NCI-H1694 treated with DMSO at 0.1 percent for 48 hours (cell line): ENCODE data around the gene KCNK4.
A peak's percentile ranks its signal among the peaks of the same experiment; 100 is the strongest.

Source experiments
- DNase-seq: peaks from one replicate; lab custom pipeline; 2025; lab: John Stamatoyannopoulos, UW

KCNK4 gene

GRCh38 chr11:64324692-64325469, 33.8 kb downstream of the KCNK4 start:
- no peak for DNase-seq

DNA sequence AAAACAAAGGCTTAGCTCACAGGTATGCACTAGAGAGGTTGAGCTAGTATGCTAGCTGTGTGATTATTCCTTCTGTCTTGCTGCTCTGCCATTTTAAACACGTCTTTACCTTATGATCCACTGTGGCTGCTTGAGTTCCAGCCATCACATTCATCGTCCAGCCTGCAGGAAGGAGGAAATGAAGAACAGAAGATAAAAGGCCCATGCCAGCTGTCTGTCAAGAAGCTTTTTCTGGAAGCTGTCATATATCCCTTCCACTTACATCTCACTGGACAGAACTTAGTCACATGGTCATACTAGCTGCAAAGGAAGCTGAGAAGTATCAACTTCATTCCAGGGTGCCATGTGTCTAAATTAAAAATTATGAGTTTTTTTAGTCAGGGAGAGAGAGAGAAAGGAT, 36.3 kb downstream of the KCNK4 start:
- no peak for DNase-seq

DNA sequence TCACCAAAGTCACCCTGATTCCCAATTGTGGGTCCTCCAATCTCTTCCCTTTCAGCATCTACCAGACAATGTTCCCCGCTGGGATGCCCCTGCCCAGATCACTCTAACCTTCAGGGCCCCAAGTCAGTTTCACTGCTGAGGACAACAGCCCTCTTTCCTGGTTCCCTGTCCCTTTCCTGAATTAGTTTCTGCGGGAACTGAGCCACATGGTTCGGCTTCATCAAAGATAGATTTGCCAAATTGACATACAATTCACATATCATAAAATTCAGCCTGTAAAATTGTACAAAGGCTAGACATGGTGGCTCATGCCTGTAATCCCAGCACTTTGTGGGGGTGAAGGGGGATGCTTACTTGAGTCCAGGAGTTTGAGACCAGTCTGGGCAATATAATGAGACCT, 36.9 kb downstream of the KCNK4 start:
- DNase-seq, result no peak

DNA sequence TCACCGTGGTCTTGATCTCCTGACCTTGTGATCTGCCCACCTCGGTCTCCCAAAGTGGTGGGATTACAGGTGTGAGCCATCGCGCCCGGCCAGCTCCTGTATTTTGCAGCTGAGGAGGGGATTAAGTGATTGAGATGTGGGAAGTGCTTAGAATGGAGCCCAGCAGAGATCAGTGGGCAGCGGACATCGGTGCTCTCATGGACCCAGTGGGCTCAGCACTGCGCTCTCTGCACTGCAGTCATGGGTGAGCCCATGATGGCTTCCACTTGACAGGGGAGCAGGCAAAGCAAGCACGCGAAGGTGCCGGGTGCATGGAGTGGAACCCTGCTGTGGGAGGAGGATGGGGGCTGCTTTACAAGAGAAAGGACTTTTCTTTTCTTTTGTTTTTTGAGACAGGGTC, 39.8 kb downstream of the KCNK4 start:
- no peak for DNase-seq

- peak; percentile 47 for DNase-seq
Measured at GRCh38 chr11:64331569-64332371, 40.7 kb downstream of the KCNK4 start.

GRCh38 chr11:64333556-64333955, 42.5 kb downstream of the KCNK4 start:
- no peak for DNase-seq

GRCh38 chr11:64334764-64335735, 43.9 kb downstream of the KCNK4 start:
- peak; percentile 95 for DNase-seq

DNA sequence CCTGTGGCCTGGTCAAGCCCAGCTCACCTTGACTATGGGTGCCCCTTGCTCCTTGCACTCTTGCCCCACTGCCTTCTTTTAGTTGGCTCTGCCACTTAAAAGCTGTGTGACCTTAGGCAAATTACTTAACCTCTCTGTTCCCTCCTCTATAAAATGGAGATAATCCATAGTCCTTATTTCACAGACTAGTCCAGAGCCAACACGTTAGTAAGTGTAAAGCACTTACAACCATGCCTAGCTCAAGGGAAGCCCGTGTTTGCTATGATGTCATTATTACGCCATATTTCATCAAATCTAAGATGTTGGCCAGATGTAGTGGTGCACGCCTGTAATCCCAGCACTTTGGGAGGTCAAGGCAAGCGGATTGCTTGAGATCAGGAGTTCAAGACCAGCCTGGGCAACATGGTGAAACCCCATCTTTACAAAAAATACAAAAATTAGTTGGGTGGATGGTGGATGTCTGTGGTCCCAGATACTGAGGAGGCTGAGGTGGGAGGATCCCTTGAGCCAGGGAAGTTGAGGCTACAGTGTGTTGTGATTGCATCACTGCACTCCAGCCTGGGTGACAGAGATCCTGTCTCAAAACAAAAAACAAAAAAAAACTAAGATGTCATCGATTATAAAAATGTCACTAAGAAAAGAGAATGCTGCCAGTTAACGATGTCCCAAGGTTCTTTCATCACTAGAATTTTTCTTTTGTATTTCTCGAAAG, 46.6 kb downstream of the KCNK4 start:
- no peak for DNase-seq

GRCh38 chr11:64338716-64339115, 47.6 kb downstream of the KCNK4 start:
- no peak for DNase-seq

DNA sequence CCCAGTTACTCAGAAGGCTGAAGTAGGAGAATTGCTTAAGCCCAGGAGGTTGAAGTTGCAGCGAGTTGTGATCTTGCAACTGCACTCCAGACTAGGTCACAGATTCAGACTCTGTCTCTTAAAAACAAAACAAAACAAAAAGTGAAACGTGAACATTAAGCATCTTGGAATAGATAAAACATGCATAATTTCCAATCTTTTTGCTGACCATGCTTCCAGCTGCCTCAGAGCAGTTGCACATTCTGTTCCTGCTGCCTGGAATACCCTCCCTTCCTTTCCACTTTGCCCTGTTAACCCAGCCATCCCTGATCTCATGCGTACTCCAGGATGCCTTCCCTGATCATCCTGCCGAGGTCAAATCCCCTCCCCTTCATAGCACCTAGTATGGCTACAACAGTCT, 48.2 kb downstream of the KCNK4 start:
- DNase-seq, result no peak

GRCh38 chr11:64339754-64340408, 48.8 kb downstream of the KCNK4 start, which contains the start of gene CCDC88B:
Gene CCDC88B (plus strand): TSS chr11:64340204. CDS start chr11:64340267, 63 bp downstream.
- DNase-seq, result no peak

DNA sequence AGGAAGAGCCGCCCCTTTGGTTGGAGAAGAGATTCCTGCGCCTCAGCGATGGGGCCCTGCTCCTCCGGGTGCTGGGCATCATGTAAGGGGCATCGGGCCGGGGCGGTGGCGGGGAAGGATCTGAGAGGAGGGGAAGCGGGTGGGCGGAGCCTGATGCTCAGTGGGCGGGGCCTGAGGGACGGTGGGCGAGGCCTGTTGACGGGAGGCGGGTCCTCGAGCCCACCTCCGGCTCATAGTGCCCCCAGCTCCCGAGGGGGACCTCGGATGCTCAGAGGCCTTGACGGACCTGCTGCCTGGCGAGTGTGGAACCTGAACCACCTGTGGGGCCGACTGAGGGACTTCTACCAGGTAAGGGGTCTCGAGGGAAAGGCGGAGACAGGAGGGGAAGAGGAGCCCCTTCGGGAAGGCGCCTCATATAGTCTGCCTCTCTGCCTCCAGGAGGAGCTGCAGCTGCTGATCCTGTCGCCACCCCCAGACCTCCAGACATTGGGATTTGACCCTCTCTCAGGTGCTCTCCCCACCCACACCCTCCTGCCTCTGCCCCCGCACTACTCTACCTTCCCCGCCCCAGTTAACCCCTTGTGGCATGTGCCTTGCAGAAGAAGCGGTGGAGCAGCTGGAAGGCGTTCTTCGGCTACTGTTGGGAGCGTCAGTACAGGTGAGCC, 49.7 kb downstream of the KCNK4 start:
- no peak for DNase-seq

DNA sequence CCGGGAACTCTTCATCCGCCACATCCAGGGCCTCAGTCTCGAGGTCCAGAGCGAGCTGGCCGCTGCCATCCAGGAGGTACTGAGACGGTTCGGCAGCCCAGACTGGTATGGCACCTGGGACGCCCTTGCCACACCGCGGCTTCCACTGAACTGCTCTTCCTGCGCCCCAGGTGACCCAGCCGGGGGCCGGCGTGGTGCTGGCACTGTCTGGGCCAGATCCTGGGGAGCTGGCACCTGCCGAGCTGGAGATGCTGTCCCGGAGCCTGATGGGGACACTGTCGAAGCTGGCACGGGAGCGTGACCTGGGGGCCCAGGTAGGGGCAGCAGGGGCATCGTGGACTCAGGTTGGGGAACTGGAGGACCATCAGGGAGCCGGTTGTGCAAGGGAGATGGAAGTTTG, 50.3 kb downstream of the KCNK4 start:
- DNase-seq, result no peak

DNA sequence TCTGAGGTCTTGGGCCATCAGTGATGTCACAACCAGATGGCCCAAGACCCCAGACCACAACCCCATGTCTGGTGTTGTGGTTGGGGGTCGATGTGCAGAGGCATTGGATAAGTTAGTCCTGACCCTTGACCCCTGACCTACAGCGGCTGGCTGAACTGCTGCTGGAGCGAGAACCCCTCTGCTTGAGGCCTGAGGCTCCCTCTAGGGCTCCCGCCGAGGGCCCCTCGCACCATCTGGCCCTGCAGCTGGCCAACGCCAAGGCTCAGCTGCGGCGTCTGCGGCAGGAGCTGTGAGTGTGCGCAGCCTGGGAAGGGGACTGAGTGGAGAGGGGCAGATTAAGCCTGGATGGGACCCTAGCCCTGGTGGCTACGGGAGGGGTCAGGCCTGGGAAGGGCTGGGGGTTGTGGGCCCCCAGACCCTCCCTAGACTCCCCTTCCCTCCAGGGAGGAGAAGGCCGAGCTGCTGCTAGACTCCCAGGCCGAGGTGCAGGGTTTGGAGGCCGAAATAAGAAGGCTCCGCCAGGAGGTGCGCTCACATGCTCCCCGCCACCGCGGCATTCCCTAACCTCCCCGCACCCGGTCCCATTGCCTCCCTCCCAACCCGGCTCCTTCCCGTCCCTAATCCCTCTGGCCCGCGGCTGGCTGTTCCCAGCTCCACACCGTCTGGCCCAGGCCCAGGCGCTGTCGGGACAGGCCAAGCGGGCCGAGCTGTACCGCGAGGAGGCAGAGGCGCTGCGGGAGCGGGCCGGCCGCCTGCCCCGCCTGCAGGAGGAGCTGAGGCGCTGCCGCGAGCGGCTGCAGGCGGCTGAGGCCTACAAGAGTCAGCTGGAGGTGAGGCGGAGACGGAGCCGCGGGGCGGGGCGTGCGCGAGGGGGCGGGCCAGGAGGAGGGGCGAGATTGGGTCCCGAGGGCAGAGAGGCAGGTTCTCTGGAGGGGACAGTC, 51.0 kb downstream of the KCNK4 start:
- DNase-seq, result peak; percentile 36

GRCh38 chr11:64342869-64343745, 52.0 kb downstream of the KCNK4 start:
- DNase-seq, result no peak

- DNase-seq, result no peak
Measured at GRCh38 chr11:64343767-64344559, 52.9 kb downstream of the KCNK4 start.

DNA sequence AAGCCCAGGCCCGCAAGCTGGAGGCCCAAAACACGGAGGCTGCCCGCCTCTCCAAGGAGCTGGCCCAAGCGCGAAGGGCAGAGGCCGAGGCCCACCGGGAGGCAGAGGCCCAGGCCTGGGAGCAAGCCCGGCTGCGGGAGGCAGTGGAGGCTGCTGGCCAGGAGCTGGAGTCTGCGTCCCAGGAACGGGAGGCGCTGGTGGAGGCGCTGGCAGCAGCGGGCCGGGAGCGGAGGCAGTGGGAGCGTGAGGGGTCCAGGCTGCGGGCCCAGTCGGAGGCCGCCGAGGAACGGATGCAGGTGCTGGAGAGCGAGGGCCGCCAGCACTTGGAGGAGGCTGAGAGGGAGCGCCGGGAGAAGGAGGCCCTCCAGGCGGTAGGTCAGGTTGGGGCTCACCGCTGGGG, 53.7 kb downstream of the KCNK4 start:
- no peak for DNase-seq
